HepG2 (cell line): ENCODE measurements around the gene RNF25. TPM values are rescaled to one million over a fixed set of nuclear protein-coding genes. Genes with fewer than 3 reads are reported as not detected.

Experiments used
- BRD4 ChIP-seq: sonication (generic); formaldehyde crosslinking; IDR thresholded peaks from 2 replicates; pipeline ENCODE4 v1.4.0; 2020; ENCODE audit warnings: missing genetic modification reagents
- CCAR2 ChIP-seq: fragments of 200-400 bp; formaldehyde crosslinking; optimal IDR thresholded peaks from 2 replicates; pipeline ENCODE3; 2018; ENCODE audit warnings: low read depth, mild to moderate bottlenecking, low read length, moderate library complexity
- CEBPG ChIP-seq: IDR thresholded peaks from 2 replicates; pipeline ENCODE4 v1.6.1; 2016
- FOSL2 ChIP-seq: sonication (generic); formaldehyde crosslinking; IDR thresholded peaks from 2 replicates; pipeline ENCODE4 v1.4.0; 2020; ENCODE audit warnings: missing genetic modification reagents
- HDAC6 ChIP-seq: fragments of 200-600 bp; sonication (generic); IDR thresholded peaks from 2 replicates; pipeline ENCODE4 v1.7.0; 2017; ENCODE audit warnings: mild to moderate bottlenecking, antibody characterized with exemption, low read length, low read depth
- HHEX ChIP-seq: IDR thresholded peaks from 2 replicates; pipeline ENCODE4 v1.6.1; 2016; ENCODE audit warnings: control low read depth
- JUND ChIP-seq: sonication (generic); formaldehyde crosslinking; IDR thresholded peaks from 2 replicates; pipeline ENCODE4 v1.8.0; 2022; ENCODE audit warnings: mild to moderate bottlenecking, missing genetic modification reagents
- RNF2 ChIP-seq: fragments of 450-650 bp; conservative IDR thresholded peaks from 2 replicates; pipeline ENCODE4 v1.6.1; 2016; ENCODE audit warnings: low read depth
- ZBTB37 ChIP-seq: sonication (generic); formaldehyde crosslinking; IDR thresholded peaks from 2 replicates; pipeline ENCODE4 v1.4.0; 2020; ENCODE audit warnings: mild to moderate bottlenecking, missing genetic modification reagents
- ZFP37 ChIP-seq: sonication (generic); formaldehyde crosslinking; IDR thresholded peaks from 2 replicates; pipeline ENCODE4 v1.4.0; 2020; ENCODE audit warnings: missing genetic modification reagents, borderline replicate concordance
- ZMYM3 ChIP-seq: sonication (generic); formaldehyde crosslinking; IDR thresholded peaks from 2 replicates; pipeline ENCODE4 v1.5.1; 2020; ENCODE audit warnings: mild to moderate bottlenecking, missing genetic modification reagents
- ZNF234 ChIP-seq: sonication (generic); formaldehyde crosslinking; conservative IDR thresholded peaks from 2 replicates; pipeline ENCODE4 v1.5.1; 2020; ENCODE audit warnings: mild to moderate bottlenecking, missing genetic modification reagents
- ZNF275 ChIP-seq: sonication (generic); formaldehyde crosslinking; IDR thresholded peaks from 2 replicates; pipeline ENCODE4 v1.8.0; 2022; ENCODE audit warnings: missing genetic modification reagents, mild to moderate bottlenecking, inconsistent platforms, borderline replicate concordance
- ZNF530 ChIP-seq: sonication (generic); formaldehyde crosslinking; IDR thresholded peaks from 2 replicates; pipeline ENCODE4 v1.5.0; 2020; ENCODE audit warnings: low read depth, mild to moderate bottlenecking, missing genetic modification reagents
- ZNF564 ChIP-seq: sonication (generic); formaldehyde crosslinking; IDR thresholded peaks from 2 replicates; pipeline ENCODE4 v1.8.1; 2023; ENCODE audit warnings: mild to moderate bottlenecking, missing genetic modification reagents
- ZNF609 ChIP-seq: sonication (generic); formaldehyde crosslinking; IDR thresholded peaks from 2 replicates; pipeline ENCODE4 v1.4.0; 2020; ENCODE audit warnings: mild to moderate bottlenecking, missing genetic modification reagents, borderline replicate concordance
- ZNF674 ChIP-seq: sonication (generic); formaldehyde crosslinking; IDR thresholded peaks from 2 replicates; pipeline ENCODE4 v1.5.0; 2020; ENCODE audit warnings: low read depth, mild to moderate bottlenecking, missing genetic modification reagents
- ZNF883 ChIP-seq: sonication (generic); formaldehyde crosslinking; IDR thresholded peaks from 2 replicates; pipeline ENCODE4 v1.5.1; 2020; ENCODE audit warnings: mild to moderate bottlenecking, missing genetic modification reagents; ENCODE audit errors: not compliant biosample characterization
- polyA plus RNA-seq, 8 experiments: library from polyadenylated mRNA; depleted of rRNA in 3 of 8; stranded (reverse) in 7 of 8; unstranded in 1 of 8; fragments of >200 nt; fragmentation: Illumina TruSeq in 4 of 8; extraction: Trizol in 4 of 8; gene quantifications; 2 replicates each; pipeline versions ENCODE4 v1.2.1 to v1.2.3, GENCODE V29; 2011 to 2016; ENCODE audit warnings: low read depth in 4 of 8, missing spikeins in 1 of 8, mixed read lengths in 1 of 8; ENCODE audit not compliant: insufficient read depth in 1 of 8
- total RNA-seq, 5 experiments: library from RNA; depleted of rRNA; stranded (reverse); fragments of >200 nt; fragmentation: Illumina TruSeq; extraction: Trizol; gene quantifications; 2 replicates each; pipeline ENCODE4 v1.2.3, GENCODE V29; 2016; ENCODE audit warnings: low read depth in 1 of 5
- TF ChIP-seq, protein P1 (sequence below): sonication (generic); formaldehyde crosslinking; IDR thresholded peaks from 2 replicates; pipeline ENCODE4 v1.9.0; 2021; ENCODE audit warnings: missing genetic modification reagents, borderline replicate concordance

Gene RNF25
- total and polyA plus RNA-seq, 2 of the 13 experiments (the other 11 are each of a cell fraction or from before 2014, with no cell fraction given), result 37.0 to 87.6 TPM

DNA sequence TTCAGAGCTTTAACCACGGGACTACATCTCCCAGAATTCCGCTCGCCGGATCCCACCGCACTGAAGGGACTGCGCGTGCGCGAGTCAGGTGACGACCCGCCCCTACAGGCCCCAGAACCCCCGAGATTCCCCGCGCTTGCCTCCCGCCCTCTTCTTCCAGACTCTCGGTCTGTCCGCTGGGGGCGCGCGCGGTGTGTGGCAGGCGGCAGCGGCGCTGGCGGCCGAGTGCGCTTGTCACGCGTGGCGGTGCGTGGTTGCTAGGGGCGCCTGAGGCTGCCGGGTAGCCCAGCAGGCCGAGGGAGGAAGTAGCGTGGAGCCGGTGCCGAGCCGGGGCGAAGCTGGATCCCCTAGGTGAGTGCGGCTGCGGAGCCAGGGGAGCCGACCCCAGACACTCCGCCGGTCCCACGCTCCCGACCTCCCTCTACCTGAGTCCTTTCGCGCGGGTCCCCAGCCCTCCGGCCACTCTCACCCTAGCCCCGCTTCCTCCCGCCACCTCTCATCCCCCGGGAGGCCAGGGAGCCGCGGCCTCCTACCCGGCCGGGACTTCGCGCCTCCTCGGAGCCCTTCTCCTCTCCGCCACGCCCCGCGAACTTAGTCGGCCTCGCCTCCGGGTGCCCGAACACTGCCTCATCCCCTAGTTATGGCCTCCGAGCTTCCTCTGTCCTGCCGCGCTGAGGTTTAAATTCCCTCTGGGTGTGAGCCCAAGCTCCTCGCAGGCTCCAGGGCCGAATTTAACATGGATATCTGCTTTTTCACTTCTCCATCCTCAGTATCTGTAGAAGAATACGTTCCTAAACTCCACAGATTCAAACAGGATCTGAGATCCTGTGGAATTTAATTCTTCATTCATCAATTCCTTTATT, 39.1 kb upstream of the RNF25 start, which contains the start of gene TTLL4 (continued):
- TF ChIP-seq ZNF609 (CRISPR knock-in tag), result peak; percentile 83
- peak; percentile 77; the same call in 1 of the 2 replicates for TF ChIP-seq ZNF674 (CRISPR knock-in tag)
- TF ChIP-seq ZNF564 (CRISPR knock-in tag), result peak; percentile 97
- peak; percentile 96 for TF ChIP-seq ZNF883 (CRISPR knock-in tag)
- TF ChIP-seq ZMYM3 (CRISPR knock-in tag), result peak; percentile 64; the same call in 1 of the 2 replicates
- TF ChIP-seq HHEX (CRISPR knock-in tag), result no peak
- peak; percentile 98 for TF ChIP-seq ZNF275
- TF ChIP-seq ZNF530 (CRISPR knock-in tag), result no peak
- 0 out of 2 replicates have a peak, but pooled peaks have one; percentile 79 for TF ChIP-seq BRD4 (CRISPR knock-in tag)
- TF ChIP-seq HDAC6, result no peak
- TF ChIP-seq, protein P1, sequence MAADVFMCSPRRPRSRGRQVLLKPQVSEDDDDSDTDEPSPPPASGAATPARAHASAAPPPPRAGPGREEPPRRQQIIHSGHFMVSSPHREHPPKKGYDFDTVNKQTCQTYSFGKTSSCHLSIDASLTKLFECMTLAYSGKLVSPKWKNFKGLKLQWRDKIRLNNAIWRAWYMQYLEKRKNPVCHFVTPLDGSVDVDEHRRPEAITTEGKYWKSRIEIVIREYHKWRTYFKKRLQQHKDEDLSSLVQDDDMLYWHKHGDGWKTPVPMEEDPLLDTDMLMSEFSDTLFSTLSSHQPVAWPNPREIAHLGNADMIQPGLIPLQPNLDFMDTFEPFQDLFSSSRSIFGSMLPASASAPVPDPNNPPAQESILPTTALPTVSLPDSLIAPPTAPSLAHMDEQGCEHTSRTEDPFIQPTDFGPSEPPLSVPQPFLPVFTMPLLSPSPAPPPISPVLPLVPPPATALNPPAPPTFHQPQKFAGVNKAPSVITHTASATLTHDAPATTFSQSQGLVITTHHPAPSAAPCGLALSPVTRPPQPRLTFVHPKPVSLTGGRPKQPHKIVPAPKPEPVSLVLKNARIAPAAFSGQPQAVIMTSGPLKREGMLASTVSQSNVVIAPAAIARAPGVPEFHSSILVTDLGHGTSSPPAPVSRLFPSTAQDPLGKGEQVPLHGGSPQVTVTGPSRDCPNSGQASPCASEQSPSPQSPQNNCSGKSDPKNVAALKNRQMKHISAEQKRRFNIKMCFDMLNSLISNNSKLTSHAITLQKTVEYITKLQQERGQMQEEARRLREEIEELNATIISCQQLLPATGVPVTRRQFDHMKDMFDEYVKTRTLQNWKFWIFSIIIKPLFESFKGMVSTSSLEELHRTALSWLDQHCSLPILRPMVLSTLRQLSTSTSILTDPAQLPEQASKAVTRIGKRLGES, result no peak
- peak; percentile 88; the same call in 1 of the 2 replicates for TF ChIP-seq RNF2
- no peak for TF ChIP-seq CCAR2
- 0 out of 2 replicates have a peak, but pooled peaks have one; percentile 0 for TF ChIP-seq ZNF234 (CRISPR knock-in tag)
- peak; percentile 48 for TF ChIP-seq FOSL2 (CRISPR knock-in tag)
- TF ChIP-seq ZBTB37, result no peak
- peak; percentile 75 for TF ChIP-seq ZFP37
- TF ChIP-seq JUND (CRISPR knock-in tag), result no peak
- TF ChIP-seq CEBPG (CRISPR knock-in tag), result peak; percentile 54; the same call in 1 of the 2 replicates
